ENCODE measurements around the gene RASD2.
"Not testable (repeated sequence)": the region's sequence is repeated elsewhere in the genome, so short reads cannot be mapped to it uniquely, and the experiment has no call there.

Gene RASD2

GRCh38 chr22:35540595-35541253, at the start of gene RASD2:
RASD2 (plus strand) TSS chr22:35540831; CDS start chr22:35546810, 5,979 bp downstream.
- DNase-seq (ENCODE audit: extremely low spot score, insufficient read length, low read depth) (no peak), FAIRE-seq (peak; percentile 31)

GRCh38 chr22:35491061-35491907, 49.3 kb upstream of the RASD2 start:
- DNase-seq (ENCODE audit: extremely low spot score, insufficient read length, low read depth), result not testable (repeated sequence)

GRCh38 chr22:35491908-35492380, 48.7 kb upstream of the RASD2 start:
- DNase-seq (ENCODE audit: extremely low spot score, insufficient read length, low read depth) (no peak), FAIRE-seq (no peak)

More at GRCh38 chr22:35491061-35491907, 49.3 kb upstream of the RASD2 start:
- FAIRE-seq, result not testable (repeated sequence)

- FAIRE-seq, result no peak
- no peak for DNase-seq (ENCODE audit: extremely low spot score, insufficient read length, low read depth)
Observed at GRCh38 chr22:35493074-35493473, 47.6 kb upstream of the RASD2 start.

GRCh38 chr22:35495711-35496110, 44.9 kb upstream of the RASD2 start:
- DNase-seq (ENCODE audit: extremely low spot score, insufficient read length, low read depth); FAIRE-seq: not testable (repeated sequence)

GRCh38 chr22:35496768-35497312, 43.8 kb upstream of the RASD2 start:
- no peak for DNase-seq (ENCODE audit: extremely low spot score, insufficient read length, low read depth)
- FAIRE-seq, result no peak

GRCh38 chr22:35498026-35498800, 42.4 kb upstream of the RASD2 start:
- DNase-seq (ENCODE audit: extremely low spot score, insufficient read length, low read depth) (no peak), FAIRE-seq (no peak)

GRCh38 chr22:35502836-35503235, 37.8 kb upstream of the RASD2 start:
- DNase-seq (ENCODE audit: extremely low spot score, insufficient read length, low read depth) (no peak), FAIRE-seq (no peak)

- DNase-seq (ENCODE audit: extremely low spot score, insufficient read length, low read depth) (no peak), FAIRE-seq (peak; percentile 72)
Observed at GRCh38 chr22:35505399-35506258, 35.0 kb upstream of the RASD2 start.

GRCh38 chr22:35506259-35506570, 34.4 kb upstream of the RASD2 start:
- no peak for FAIRE-seq
- DNase-seq (ENCODE audit: extremely low spot score, insufficient read length, low read depth), result no peak

GRCh38 chr22:35507851-35508250, 32.8 kb upstream of the RASD2 start:
- DNase-seq (ENCODE audit: extremely low spot score, insufficient read length, low read depth); FAIRE-seq: not testable (repeated sequence)

- DNase-seq (ENCODE audit: extremely low spot score, insufficient read length, low read depth) (no peak), FAIRE-seq (no peak)
Observed at GRCh38 chr22:35509451-35509850, 31.2 kb upstream of the RASD2 start.

- DNase-seq (ENCODE audit: extremely low spot score, insufficient read length, low read depth), result no peak
- FAIRE-seq, result no peak
Observed at GRCh38 chr22:35509960-35510359, 30.7 kb upstream of the RASD2 start.

- DNase-seq (ENCODE audit: extremely low spot score, insufficient read length, low read depth) (no peak), FAIRE-seq (no peak)
Observed at GRCh38 chr22:35510481-35510934, 30.1 kb upstream of the RASD2 start.

- FAIRE-seq (no peak), DNase-seq (ENCODE audit: extremely low spot score, insufficient read length, low read depth) (no peak)
Observed at GRCh38 chr22:35510951-35511350, 29.7 kb upstream of the RASD2 start.

GRCh38 chr22:35514366-35514765, 26.3 kb upstream of the RASD2 start:
- no peak for DNase-seq (ENCODE audit: extremely low spot score, insufficient read length, low read depth)
- FAIRE-seq, result no peak

GRCh38 chr22:35515952-35516351, 24.7 kb upstream of the RASD2 start:
- DNase-seq (ENCODE audit: extremely low spot score, insufficient read length, low read depth); FAIRE-seq: not testable (repeated sequence)

- DNase-seq (ENCODE audit: extremely low spot score, insufficient read length, low read depth), result no peak
- FAIRE-seq, result no peak
Observed at GRCh38 chr22:35516723-35517122, 23.9 kb upstream of the RASD2 start.

GRCh38 chr22:35517207-35517606, 23.4 kb upstream of the RASD2 start:
- DNase-seq (ENCODE audit: extremely low spot score, insufficient read length, low read depth) (no peak), FAIRE-seq (no peak)
